Inferior parietal cortex (tissue), 1 donor: ENCODE measurements around the gene CERS6.

Source experiments
- DNase-seq: peaks from one replicate; pipeline ENCODE4 v3.0.0-alpha.2; 2016; ENCODE audit errors: extremely low spot score

Gene CERS6

DNA sequence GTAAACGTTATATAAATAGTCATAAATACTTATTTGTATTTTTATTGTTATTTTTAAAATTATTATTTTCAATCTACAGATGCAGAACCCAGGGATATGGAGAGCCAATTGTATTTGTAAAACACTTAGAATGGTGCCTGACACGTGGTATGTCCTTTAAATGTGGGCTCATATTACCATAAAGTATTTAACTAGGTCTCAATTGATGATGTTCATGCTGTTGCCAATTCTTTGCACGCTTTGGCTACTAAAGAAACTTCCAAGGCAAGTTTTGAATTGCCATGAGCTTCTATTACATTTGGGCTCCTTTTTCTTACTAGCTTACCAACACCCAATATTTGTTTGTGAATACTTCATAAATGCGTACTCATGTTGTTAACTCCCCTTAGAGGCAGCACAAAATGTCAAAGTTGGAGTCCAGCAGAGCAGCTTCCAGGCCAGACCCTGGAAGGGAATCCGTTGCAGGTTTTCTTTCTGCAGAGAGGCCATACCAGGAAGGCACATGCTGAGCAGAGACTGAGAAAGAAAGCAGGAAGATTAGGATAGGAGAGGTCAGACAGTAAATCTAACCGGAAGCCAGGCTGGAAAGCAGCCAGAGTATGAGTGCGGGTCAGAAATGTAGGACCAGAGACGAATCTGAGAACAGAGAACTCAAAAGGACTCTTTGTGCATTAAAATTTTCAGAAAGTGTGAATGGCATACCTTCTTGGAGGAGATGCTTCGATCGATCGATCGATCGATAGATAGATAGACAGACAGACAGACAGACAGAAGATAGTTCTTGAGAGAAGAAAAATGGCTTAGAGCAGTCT is 342.2 kb downstream of the CERS6 start:
- no peak for DNase-seq

DNA sequence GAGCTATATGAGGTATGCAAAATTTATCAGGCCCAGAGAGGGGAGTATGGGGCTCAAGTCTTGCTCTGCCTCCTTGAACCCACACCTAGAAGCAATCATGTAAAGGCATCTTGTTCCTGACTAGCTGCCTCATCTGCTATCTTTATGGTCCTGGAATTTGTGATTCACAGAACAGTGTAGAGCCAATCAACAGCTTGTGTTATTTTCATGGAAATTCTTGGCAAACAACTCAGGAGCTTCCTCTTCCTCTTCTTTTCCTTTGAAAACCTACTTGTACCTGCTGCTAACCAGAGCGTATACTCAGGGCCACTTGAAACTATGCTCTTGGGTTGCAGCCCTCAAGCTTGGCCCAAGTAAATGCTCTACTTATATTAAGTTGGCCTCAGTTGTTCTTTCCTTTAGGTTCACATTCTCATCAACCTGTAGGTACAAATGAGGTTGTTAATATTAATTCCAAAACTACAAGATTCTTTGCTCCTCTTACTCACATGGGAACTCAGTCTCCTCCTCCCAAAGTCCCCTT is 342.9 kb downstream of the CERS6 start:
- DNase-seq: no peak

DNA sequence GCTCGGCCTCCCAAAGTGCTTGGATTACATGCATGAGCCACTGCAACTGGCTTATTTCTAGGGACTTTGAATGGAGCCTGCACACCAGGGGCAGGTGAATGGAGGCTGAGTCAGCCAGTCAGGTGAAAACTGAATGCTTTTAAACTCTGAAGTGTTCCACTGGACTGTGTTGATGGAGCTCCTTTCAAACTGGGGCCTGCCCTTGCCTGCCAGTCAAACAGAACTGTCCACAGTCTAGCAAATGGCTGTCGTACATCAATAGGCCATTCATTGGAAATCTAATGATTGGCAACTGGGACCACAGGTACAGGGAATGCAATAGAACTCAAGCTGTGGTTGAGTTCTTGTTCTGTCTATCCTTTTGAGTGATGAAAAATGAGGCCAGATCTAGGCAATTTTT is 345.4 kb downstream of the CERS6 start:
- no peak for DNase-seq

DNA sequence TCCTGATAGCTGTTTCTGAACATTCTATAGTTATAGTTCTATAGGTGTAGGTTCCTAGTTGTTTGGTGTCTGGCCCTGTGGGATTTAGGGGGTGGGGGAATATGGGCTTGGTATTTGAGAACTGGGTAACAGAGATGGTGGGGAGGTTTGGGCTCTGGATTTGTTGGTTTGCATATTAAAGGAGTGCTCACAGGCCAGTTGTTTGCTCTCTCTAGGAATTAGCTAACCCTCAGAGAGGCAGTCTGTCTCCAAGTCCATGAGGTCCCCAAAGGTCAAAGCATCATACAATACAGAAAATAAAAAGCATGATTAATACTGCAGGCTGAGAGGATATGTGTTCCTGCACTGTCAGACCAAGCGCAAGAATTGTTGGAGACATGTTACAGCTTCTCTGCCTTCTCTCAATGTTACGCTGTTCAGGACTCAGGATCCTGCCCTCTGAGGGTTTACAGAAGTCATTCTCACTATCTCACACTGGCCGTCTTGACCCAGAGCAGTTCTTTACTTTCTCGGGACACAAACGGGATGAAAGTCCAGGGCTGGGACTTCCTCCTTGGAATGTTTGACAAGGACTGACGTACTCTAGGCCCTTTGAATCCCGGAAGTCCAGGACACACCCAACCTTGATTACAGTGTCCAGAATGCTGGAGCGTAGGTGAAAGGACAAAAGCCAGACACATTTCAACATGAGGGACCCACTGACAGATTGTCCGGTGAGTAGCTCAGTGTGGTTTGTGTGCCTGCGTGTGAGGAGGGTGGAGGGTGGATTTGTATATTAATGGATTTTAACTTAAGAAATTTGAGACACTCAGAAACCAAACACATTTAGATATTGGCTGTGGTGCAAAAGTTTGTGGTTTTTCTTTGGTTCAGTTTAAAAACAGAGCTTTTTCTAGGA is 346.1 kb downstream of the CERS6 start, which contains the start of gene NOSTRIN:
TSS of gene NOSTRIN (plus strand) at position 677 of the 898 bp plus-strand sequence. CDS start at position 687, 10 bp downstream.
- DNase-seq: no peak

DNA sequence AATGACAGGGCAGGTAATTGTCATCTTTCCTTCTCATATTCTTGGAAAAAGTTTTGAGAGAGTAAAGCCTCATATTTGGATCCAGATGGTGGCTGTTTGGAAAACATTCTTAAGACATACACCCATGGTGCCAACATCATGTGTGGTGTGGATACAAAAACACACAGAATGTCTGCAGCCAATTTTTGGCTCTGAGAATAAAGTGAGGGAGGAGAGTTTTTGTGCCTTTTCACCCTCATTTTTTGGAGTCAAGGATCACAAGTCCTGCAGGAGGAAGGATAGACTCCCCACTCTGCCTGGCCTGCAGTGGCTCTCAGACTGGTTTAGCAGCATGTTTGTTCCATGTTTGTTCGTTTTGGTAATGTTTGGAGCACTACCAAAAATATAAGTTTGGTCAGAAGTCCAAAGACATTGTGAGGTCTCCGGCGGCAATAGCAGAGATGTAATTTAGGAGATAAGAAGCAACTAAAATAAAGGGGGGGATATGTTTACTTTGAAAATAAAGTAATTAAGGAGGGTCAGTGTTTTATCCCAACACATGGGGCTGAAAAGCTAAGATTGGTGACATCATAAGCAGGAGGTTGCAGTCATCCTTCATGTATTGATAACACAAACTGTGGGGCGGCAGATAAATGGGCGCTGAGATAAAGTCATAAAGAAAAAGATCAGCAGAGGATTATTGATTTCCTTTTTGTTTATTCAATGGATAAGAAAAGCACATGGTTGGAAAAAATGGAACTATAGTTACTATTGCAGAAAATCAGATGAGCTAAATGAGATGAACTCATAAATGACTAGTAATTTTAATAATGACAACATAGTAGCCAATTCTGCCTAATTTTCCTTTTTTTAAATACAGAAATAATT is 347.0 kb downstream of the CERS6 start:
- no peak for DNase-seq

DNA sequence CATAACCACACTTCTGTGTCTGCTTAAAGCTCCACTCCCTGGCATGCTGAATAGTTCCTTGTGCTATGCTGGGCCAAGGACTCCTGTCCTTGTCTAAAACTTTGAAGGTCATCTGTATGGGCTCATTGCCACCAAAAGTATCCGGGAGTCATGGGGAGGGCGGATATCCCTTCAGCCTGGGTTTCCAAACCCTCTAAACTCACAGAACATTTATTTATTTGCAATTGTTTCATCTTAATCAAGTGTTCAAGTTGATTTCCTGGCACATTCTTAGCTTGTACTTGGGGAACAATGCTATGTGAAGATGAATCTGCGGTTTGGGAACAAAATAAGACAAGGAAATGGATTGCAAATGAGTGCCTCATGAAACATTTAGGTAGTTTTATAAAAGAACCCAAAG is 348.1 kb downstream of the CERS6 start:
- no peak for DNase-seq

DNA sequence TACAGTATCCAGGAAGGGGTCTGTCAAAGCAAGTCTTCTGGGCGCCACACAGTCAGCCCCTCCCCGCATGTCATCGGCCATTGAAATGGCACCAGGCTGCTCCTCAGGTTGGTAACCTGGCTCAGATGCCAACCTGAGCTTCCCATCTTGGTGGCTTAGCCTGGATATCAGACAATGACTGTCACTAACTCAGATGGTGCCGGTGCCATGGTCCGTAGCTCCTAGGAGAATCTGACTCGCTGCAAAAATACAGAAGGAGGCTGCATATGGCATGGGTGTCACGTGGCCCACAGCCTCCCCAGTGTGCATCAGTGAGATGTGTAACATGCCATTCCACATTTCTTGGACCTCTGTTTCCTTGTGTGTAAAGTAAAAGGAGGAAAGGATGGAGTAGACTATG is 349.5 kb downstream of the CERS6 start:
- DNase-seq: no peak

DNA sequence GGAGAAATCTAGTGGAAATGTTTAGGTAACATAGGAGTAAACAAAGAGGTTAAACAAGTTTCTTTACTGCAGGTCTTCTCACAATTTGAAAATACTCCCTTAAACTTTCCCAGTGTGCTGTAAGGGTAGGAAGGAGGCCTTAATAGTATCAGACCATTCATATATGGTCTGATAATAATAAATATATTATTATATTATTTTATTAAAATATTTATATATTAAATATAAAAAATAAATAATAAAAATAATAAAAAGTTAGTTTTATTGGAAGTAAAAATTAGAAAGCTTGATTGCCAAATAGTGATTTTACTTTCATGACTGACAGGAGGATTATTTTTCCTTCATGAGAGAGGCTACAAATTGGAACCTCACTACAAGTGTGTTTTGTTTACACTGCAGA is 353.5 kb downstream of the CERS6 start:
- no peak for DNase-seq

DNA sequence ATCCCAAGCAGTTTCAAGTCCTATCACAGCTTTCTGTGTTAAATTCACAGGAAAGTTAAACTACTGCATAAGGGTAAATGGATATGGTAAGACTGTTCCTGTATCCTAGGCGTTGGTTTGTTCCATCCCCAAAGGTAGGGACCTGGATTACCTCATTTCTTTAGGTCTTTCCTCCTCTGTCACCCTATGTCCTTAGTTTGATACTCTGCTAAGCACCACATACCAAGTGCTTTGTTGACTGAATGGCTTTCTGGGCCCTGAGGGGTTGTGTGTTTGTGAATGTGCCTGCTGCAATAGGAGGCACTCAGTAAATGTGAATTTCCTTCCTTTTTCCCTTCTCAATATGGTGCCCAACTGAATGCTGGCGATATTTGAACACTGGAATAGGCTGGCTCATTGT is 354.2 kb downstream of the CERS6 start:
- no peak for DNase-seq

DNA sequence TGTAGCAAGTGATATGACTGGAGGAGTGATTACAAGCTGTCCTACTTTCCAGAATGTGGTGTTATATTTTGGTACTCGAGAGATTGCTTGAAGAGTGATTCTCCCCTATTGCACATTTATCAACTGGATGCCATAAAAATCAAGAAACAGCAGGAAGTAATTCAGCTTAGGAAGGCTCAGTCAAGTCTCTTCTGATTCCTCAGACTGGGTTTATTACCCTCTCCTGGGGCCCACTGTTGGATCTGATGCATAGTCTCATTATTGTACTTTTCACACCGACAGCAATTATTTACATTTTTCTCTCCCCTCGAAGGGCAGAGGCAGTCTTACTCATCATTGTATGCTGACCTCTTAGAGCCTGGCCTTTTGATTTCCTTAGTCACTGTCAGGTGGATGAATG is 355.6 kb downstream of the CERS6 start:
- no peak for DNase-seq

DNA sequence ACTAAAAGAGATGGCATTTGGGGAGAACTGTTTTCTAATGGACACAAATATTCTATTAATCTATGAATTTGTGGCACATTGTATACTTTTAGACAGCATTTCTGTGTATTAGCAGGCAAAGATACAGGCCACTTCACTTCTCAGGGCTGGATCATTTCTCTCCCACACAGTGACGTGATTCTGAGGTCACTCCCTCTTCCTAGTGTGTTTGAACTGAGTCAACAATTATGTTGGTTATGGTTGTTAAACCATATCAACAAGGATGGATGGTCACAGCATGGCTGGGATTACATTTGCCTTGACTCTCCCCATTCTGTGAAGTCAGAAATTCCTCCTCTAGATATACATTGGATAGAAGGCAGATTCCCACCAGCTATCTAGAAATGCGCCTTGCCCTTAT is 358.0 kb downstream of the CERS6 start:
- no peak for DNase-seq

DNA sequence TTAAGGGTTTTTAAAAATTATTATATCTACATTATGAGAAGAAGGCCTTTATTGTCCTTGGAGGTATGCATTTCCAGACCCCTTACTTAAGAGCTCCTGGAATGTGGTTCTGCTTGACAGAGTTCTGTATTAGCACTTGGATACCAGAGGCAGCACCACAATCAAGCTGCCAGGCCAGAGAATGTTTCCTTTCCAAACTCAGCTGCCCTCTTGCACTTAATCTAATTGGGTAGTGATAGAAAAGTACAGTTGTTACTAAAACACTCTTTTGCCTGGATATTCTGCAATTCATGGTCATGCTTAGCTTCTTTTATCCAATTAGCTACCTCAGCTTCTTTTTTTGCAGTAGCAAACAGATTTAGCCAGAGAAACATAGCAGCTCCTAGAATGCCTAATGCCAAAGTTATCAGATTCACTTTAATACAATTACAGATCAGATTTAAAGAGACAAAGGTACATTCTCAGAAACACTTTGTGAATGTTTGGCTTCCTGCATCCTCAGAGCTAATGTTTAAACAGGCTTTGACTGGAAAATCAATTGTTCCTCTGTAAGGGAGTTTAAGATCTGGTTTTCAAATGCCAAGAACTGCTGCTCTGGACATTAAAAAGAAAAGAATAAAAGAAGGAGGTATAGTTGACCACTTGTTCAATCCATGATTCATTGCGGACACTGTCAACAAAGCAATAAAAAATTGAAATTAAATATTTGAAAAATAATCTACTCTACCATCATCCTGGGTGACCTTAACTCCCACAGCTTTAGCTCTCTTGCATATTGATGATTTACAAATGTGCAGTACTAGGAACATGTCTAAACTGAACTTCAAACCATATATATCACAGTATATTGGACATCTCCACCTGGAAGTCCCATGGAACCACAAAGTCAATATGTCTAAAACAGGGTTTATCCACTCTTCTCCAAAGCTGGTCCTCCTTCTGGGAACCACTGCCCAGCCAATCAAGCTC is 359.2 kb downstream of the CERS6 start:
- DNase-seq: no peak

DNA sequence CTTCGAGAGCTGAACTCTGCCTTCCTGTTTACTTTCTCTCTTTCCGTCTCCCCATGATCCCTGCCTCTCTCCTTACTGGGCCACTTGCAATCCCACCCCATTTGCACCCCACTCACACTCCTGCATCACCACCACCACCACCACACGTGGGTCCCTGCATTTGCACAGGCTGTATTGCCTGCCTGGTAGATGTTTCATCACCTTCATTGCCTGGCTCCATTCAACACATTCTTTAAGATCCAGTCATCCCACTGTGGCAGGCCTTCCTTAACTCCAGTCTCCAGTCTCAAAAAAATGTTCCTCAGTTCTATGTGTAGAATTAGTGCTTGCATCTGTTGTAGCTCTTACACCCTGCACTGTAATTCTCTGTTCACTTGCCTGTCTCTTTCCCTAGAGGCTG is 360.3 kb downstream of the CERS6 start:
- DNase-seq: no peak

DNA sequence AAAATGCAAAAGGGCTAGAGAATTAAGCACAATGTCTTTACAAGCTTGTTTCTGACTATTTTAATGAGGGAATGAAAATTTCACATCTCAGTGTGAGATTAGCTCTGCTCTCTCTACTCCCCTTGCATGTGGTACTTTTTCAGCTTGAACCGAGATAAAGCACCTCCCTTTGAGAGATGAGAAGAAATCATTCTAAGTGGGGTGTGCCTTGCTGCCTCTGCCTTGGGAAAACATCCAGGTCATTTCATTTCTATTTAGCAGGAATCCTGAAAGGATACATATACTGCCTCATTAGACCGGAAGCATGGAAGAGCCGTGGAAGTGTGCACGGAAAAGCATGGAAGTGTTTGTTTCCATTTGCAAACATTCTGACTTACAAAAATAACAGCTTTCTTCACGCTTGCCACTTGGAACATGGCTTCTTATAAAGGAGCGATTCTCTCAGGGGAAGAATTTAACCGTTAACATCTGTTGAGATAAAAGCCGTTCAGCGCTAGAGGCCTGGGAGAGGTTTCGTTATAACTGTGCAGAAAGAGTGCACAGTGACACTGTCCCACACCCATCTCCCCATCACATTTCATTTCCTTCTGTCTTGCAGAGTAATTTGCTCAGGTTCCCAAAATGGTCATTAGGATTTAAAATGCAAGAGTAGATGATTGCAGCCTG is 363.1 kb downstream of the CERS6 start:
- DNase-seq: no peak

DNA sequence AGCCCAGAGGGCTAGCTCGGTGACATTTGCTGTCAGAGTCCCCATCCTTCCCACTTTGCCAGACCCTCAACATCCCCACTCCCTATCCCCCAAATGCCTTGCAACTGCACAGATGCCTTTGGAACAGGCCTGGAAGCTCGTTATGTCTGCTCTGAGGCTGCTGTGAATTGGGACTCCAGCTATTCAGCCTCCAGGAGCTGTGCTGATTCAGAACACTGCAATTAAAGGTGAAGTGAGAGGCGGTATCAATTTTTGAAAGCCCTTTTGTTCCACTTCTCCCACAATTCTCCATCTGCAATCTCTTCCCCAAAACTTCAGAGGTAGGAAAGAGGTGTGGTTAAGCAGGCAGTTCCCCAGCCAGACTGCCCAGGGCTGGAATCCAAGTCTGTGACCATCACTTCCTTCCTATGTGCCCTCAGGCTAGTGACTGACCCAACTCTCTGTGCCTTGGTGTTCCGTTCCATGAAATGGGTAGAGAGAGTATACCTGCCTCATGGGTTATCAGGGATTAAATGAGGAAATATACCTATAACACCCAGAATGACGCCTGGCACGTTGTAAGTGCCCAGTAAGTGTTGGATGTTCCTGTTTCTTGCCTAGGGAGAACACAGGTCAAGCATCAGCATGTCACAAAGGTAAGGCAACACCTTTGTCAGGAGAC is 363.9 kb downstream of the CERS6 start:
- no peak for DNase-seq

DNA sequence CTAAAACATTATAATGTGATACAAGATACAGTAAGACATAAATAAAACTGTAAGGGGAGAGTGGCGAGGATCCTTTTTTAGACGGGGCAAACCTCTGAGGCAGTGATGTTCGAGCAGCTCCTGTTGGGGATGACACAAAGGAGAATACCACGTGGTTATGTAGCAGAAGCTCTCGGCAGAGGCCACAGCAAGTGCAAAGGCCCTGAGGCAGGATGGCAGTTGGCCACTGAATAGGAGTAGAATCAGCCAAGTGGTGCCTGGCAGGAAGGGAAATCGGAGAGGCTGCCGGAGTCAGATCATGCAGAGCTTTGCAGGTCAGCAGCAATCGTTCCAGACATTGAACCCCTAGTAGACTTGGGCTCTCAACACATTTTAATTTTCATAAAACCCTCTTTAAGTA is 365.5 kb downstream of the CERS6 start:
- no peak for DNase-seq

DNA sequence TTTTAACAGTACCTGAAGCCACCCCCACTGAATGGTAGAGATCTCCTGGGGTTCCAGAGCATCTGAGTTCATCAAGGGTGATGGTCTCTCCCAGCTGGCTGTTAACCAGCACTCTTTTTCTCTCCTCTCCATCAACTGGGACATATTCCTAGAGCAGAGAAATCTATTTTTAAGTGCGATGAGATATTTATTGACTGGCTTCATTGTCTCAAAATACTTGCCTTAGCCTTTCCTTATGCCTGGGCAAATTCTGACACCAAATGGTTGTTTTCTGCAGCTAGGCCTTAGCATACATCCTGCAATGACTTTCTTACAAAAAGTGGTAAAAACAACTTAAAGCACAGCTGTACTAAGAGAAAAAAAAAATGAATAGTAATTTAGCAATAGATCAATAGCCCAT is 365.9 kb downstream of the CERS6 start:
- no peak for DNase-seq
